GM12891 (cell line): ENCODE measurements around the gene PLA2R1.

Source experiments
- PAX5 ChIP-seq: IDR thresholded peaks from 2 replicates; pipeline ENCODE4 v1.6.1; 2011; ENCODE audit warnings: low read length, moderate library complexity, mild to moderate bottlenecking; ENCODE audit not compliant: insufficient read depth, severe bottlenecking
- POLR2A ChIP-seq: IDR thresholded peaks from 2 replicates; pipeline ENCODE4 v1.6.1; 2011; ENCODE audit warnings: low read depth, low read length, control low read depth
- POLR2AphosphoS5 ChIP-seq: IDR thresholded peaks from 2 replicates; pipeline ENCODE4 v1.6.1; 2011; ENCODE audit warnings: low read depth, low read length, control low read depth
- TAF1 ChIP-seq: IDR thresholded peaks from 2 replicates; pipeline ENCODE4 v1.6.1; 2011; ENCODE audit warnings: low read depth, low read length, control low read depth

DNA sequence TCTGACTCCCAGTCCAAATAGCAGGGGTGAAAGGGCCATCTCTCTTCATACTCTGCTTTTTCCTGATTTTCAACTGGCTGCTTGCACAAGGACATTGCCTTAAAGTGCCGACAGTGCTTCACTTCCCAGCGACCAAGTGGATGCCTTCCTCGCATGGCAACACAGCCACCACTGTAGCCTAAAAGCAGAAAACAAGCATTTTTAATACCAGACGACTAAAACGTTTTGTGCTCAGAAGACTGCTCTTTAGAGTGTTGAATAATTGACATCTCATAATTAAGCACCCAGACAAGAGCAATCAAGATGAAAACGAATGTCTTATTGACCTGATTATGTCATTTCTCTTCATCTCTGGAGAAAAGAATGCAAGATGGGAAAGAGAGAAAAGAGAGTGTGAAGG, 75.2 kb downstream of the PLA2R1 start:
- TF ChIP-seq POLR2A (no peak), POLR2AphosphoS5 (no peak), PAX5 (no peak), TAF1 (no peak)
